ENCODE measurements around the gene HTN3.
"Not testable (repeated sequence)": the region's sequence is repeated elsewhere in the genome, so short reads cannot be mapped to it uniquely, and the experiment has no call there.

HTN3 gene

GRCh38 chr4:70028159-70028558 is at the start of gene HTN3:
Gene HTN3 (plus strand): TSS chr4:70028459. CDS start chr4:70030741, 2,282 bp downstream.
- DNase-seq = not testable (repeated sequence)

- DNase-seq = no peak
Measured at GRCh38 chr4:69984030-69984443, 44.2 kb upstream of the HTN3 start.

- DNase-seq = no peak
Measured at GRCh38 chr4:69986663-69987062, 41.6 kb upstream of the HTN3 start.

GRCh38 chr4:69991016-69991415 is 37.2 kb upstream of the HTN3 start:
- no peak for DNase-seq

GRCh38 chr4:69994782-69995181 is 33.5 kb upstream of the HTN3 start:
- no peak for DNase-seq

GRCh38 chr4:69995526-69996016 is 32.7 kb upstream of the HTN3 start, which contains the start of gene STATH:
Gene STATH (plus strand): TSS chr4:69995966. CDS start chr4:69998438, 2,472 bp downstream.
- no peak for DNase-seq

- no peak for DNase-seq
Measured at GRCh38 chr4:69999420-69999819, 28.8 kb upstream of the HTN3 start.

GRCh38 chr4:70000711-70001110 is 27.5 kb upstream of the HTN3 start:
- no peak for DNase-seq

GRCh38 chr4:70002507-70002906 is 25.8 kb upstream of the HTN3 start:
- DNase-seq = no peak

GRCh38 chr4:70008771-70009170 is 19.5 kb upstream of the HTN3 start:
- no peak for DNase-seq

GRCh38 chr4:70019006-70019405 is 9.3 kb upstream of the HTN3 start:
- DNase-seq = not testable (repeated sequence)

GRCh38 chr4:70023218-70023617 is 5.0 kb upstream of the HTN3 start:
- DNase-seq = no peak

GRCh38 chr4:70027011-70027410 is 1.2 kb upstream of the HTN3 start:
- DNase-seq = no peak

GRCh38 chr4:70037559-70037958 is 9.3 kb downstream of the HTN3 start:
- DNase-seq = not testable (repeated sequence)

GRCh38 chr4:70039928-70040327 is 11.7 kb downstream of the HTN3 start:
- not testable (repeated sequence) for DNase-seq

- no peak for DNase-seq
Measured at GRCh38 chr4:70041652-70042286, 13.5 kb downstream of the HTN3 start.

- not testable (repeated sequence) for DNase-seq
Measured at GRCh38 chr4:70050138-70050537, 21.9 kb downstream of the HTN3 start, which contains the start of gene HTN1. Gene HTN1 (plus strand): TSS chr4:70050438. CDS start chr4:70053077, 2,639 bp downstream.

GRCh38 chr4:70056534-70056933 is 28.3 kb downstream of the HTN3 start:
- not testable (repeated sequence) for DNase-seq

- DNase-seq = no peak
Measured at GRCh38 chr4:70057651-70058050, 29.4 kb downstream of the HTN3 start.

GRCh38 chr4:70059149-70059548 is 30.9 kb downstream of the HTN3 start:
- no peak for DNase-seq

- DNase-seq = no peak
Measured at GRCh38 chr4:70062000-70062399, 33.7 kb downstream of the HTN3 start.

- no peak for DNase-seq
Measured at GRCh38 chr4:70080205-70080604, 51.9 kb downstream of the HTN3 start.
